Measurements from ENCODE around the gene ZNF335. TPM values are rescaled to one million over a fixed set of nuclear protein-coding genes. Genes with fewer than 3 reads are reported as not detected.
A peak's percentile ranks its signal among the peaks of the same experiment; 100 is the strongest.

ZNF335 gene
- total RNA-seq, 6 experiments from 2014 or later = 6.5 to 9.3 (median 7.8) TPM

DNA sequence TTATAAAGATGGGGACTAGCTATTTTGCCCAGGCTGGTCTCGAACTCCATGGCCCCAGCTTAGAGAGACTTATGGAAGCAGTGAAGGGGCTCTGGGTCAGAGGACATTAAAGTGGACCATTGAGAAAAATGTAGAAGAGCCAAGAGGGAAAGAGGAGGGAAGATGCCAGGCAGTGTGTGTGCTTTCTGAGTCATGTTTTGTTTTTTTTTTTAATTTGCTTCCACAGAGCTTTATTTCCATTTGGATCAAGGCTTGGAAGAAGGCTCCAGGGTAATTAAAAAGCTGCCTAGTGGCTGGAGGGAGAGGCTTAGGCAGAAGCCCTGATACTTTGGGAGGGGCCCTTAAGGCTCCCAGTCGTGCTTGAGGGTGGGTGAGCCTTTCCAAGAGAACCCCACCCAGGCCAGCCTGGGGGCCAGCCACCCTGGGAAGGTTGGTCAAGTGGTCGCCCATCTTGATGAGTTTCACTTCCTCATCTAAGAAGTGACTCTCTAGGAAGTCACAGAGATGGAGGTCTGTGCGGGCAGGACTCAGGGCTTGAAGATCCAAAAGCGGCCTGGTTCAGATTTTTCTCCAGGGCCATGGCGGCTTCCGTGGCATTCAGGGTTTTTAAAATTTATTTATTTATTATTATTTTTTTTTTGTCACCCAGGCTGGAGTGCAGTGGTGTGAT, 3.0 kb upstream of the ZNF335 start:
- no peak for TF ChIP-seq POLR2A (IDR thresholded peaks at IDR 0.05)
- TF ChIP-seq, protein P1, sequence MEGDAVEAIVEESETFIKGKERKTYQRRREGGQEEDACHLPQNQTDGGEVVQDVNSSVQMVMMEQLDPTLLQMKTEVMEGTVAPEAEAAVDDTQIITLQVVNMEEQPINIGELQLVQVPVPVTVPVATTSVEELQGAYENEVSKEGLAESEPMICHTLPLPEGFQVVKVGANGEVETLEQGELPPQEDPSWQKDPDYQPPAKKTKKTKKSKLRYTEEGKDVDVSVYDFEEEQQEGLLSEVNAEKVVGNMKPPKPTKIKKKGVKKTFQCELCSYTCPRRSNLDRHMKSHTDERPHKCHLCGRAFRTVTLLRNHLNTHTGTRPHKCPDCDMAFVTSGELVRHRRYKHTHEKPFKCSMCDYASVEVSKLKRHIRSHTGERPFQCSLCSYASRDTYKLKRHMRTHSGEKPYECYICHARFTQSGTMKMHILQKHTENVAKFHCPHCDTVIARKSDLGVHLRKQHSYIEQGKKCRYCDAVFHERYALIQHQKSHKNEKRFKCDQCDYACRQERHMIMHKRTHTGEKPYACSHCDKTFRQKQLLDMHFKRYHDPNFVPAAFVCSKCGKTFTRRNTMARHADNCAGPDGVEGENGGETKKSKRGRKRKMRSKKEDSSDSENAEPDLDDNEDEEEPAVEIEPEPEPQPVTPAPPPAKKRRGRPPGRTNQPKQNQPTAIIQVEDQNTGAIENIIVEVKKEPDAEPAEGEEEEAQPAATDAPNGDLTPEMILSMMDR (IDR thresholded peaks at IDR 0.05) = no peak
- 61% methylated on average over 3 of the region's 7 CpGs for WGBS (ENCODE audit: insufficient coverage, low coverage, low lambda C conversion rate, missing lambda C conversion rate)
- intact Hi-C loops (cut with DNase I) = no loop called here
- ATAC-seq (no peak), DNase-seq (peak in 1 of 3 donors; percentile 20)
- Histone ChIP-seq H3K4me1 (peaks cover 0 to 13% (median 2%) of the 10 kb centered on the region in 4 donors), H3K9me3 (no peaks in the 10 kb centered on the region), H3K4me3 (no peak overlapping the region), H3K36me3 (no peaks in the 10 kb centered on the region), H3K27ac (no peak overlapping the region), H3K27me3 (no peaks in the 10 kb centered on the region)

DNA sequence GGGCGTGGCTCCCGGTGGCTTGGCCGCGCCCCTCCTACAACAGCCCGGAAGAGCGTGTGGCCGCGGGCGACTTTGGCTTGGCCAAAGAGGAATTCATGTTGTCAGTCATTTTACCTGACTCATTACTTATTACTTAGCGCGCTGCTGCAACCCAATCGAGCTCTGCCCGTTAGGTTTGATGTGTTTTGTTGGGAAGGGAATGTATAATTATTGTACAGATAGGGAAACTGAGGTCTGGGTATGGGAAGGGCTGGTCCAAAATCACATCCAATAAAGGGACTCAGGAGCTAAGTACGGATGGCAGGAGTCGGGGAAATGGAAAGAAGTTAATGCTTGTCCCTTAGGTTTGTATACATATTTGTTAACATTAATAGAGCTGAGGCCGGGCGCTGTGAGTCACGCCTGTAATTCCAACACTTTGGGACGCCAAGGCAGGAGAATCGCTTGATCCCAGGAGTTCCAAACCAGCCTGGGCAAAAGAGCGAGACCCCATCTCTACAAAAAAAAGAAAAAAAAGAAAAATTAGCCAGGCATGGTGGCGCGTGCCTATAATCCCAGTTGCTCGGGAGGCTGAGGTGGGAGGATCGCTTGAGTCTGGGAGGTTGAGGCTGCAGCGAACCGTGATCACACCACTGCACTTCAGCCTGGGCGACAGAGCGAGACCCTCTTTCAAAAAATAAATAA, 639 bp upstream of the ZNF335 start:
- 56% methylated on average over 22 of the region's 29 CpGs for WGBS (ENCODE audit: insufficient coverage, low coverage, low lambda C conversion rate, missing lambda C conversion rate)
- H3K36me3 ChIP-seq = peaks cover 0 to 18% (median 6%) of the 10 kb centered on the region in 4 donors
- no peaks in the 10 kb centered on the region for H3K27me3 ChIP-seq
- TF ChIP-seq, protein P1 (IDR thresholded peaks at IDR 0.05) = no peak
- TF ChIP-seq POLR2A (IDR thresholded peaks at IDR 0.05) = no peak
- no peaks in the 10 kb centered on the region for H3K9me3 ChIP-seq
- H3K4me3 ChIP-seq = peak overlapping the region; percentile 78 to 97 (median 81)
- DNase-seq (peak in 1 of 3 donors; percentile 50), ATAC-seq (no peak)
- peak overlapping the region; percentile 98 to 99 (median 98) for H3K27ac ChIP-seq
- intact Hi-C loops (cut with DNase I) = no loop called here
- peaks cover 0 to 15% (median 3%) of the 10 kb centered on the region in 4 donors for H3K4me1 ChIP-seq

DNA sequence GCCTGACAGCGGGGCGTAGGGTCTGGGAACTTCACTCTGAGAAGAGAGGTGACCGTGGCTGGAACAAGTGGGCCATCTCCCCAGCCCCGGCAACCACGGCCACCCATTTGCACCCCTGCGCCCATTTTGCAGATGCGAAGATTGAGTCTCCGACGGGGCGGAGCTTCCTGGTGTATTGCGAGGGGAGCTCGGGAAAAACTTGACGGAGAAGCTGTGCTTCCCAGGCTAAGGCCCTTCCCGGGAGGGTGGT, 653 bp downstream of the ZNF335 start:
- H3K27me3 ChIP-seq = no peaks in the 10 kb centered on the region
- intact Hi-C loops (cut with DNase I) = no loop called here
- H3K4me1 ChIP-seq = peaks cover 0 to 15% (median 3%) of the 10 kb centered on the region in 4 donors
- H3K27ac ChIP-seq = peak overlapping the region; percentile 98 to 99 (median 98)
- DNase-seq (no peak), ATAC-seq (no peak)
- H3K9me3 ChIP-seq = no peaks in the 10 kb centered on the region
- TF ChIP-seq POLR2A (IDR thresholded peaks at IDR 0.05) = no peak
- TF ChIP-seq, protein P1 (IDR thresholded peaks at IDR 0.05) = no peak
- H3K36me3 ChIP-seq = peaks cover 0 to 31% (median 18%) of the 10 kb centered on the region in 4 donors
- H3K4me3 ChIP-seq = peak overlapping the region; percentile 78 to 97 (median 81)
- no CpG with 5 or more reads among the region's 14 CpGs for WGBS (ENCODE audit: insufficient coverage, low coverage, low lambda C conversion rate, missing lambda C conversion rate)

DNA sequence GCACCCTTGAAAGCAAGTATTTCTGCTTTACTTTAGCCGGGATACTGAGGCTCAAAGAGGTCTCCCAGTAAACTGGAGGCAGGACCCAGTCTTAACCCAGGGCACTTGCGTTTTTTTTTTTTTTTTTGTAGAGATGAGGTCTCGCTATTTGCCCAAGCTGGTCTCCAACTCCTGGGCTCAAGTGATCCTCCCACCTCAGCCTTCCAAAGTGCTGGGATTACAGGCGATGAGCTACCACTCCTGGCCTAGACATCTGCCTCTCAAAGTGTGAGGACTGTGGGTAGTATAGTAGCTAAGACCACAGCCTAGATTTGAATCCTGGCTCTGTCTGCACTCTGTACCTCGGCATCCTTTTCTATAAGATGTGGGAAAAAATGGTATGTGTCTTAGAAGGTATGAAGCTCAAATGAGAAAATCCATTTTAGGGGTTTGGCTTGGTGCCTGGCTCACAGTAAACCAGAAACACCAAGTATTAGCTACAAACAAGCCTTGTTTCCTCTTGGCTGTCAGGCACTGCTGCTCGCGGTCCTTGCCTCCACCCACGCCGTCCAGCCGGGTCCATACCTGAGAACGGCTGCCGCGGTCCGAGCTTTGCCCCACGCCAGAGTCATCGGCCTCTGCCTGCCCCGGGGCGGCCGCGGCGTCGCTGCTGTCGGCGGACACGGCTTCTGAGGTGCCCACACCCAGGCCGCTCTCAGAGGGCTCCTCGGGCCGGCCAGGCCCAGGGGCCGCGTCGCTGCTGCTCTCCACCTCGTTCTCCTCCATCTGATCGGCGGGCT, 1.2 kb downstream of the ZNF335 start:
- DNase-seq = peak in 2 of 3 donors; percentile 62 to 69

More for the DNA sequence above, 1.2 kb downstream of the ZNF335 start:
- H3K36me3 ChIP-seq = peaks cover 0 to 36% (median 20%) of the 10 kb centered on the region in 4 donors
- H3K4me3 ChIP-seq = peak overlapping the region; percentile 78 to 97 (median 81)
- H3K27me3 ChIP-seq = no peaks in the 10 kb centered on the region
- WGBS (ENCODE audit: insufficient coverage, low coverage, low lambda C conversion rate, missing lambda C conversion rate) = 7% methylated on average over 15 of the region's 34 CpGs
- H3K27ac ChIP-seq = peak overlapping the region; percentile 98 to 99 (median 98)
- no peaks in the 10 kb centered on the region for H3K9me3 ChIP-seq
- peak in 3 of 4 donors; percentile 2 to 7 (median 2) for ATAC-seq
- TF ChIP-seq, protein P1 (IDR thresholded peaks at IDR 0.05) = no peak
- TF ChIP-seq POLR2A (IDR thresholded peaks at IDR 0.05) = no peak
- peaks cover 0 to 15% (median 3%) of the 10 kb centered on the region in 4 donors for H3K4me1 ChIP-seq
- intact Hi-C loops (cut with DNase I) = no loop called here

Data from right lobe of liver (tissue), 6 donors.